Fibroblast of skin of right quadriceps (primary cell): ENCODE measurements around the gene CRELD1.
"Not testable (repeated sequence)": the region's sequence is repeated elsewhere in the genome, so short reads cannot be mapped to it uniquely, and the experiment has no call there.

Experiments used
- DNase-seq: peaks from one replicate; pipeline ENCODE4 v3.0.0-alpha.2; 2013

CRELD1 gene

DNA sequence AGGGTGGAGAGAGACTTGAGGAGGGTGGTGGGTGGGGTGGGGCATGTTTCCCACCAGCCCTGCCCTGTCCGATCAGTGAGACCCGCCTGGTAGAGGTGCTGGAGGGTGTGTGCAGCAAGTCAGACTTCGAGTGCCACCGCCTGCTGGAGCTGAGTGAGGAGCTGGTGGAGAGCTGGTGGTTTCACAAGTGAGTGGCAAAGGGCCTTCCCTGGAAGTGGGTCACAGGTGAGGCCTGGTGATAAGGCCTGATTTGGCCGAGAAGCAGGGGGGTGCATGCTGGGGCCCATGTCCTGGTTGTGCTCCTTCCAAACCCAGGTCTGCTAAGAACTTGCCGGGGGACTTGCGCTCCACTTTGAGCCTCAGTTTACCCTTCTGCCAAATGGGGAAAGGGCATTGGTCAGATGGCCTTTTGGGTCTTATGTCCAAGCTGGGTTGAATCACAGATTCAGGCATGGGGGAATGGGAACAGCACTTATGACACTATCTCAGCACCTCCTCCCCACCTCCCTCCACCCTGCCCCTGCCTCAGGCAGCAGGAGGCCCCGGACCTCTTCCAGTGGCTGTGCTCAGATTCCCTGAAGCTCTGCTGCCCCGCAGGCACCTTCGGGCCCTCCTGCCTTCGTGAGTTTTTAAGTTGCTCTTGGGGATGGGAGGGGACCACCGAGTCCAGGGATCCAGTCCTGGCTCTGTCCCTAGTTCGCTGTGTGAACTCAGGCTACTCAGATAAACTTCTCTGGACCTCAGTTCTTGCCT lies 4.0 kb downstream of the CRELD1 start:
- DNase-seq: no peak

DNA sequence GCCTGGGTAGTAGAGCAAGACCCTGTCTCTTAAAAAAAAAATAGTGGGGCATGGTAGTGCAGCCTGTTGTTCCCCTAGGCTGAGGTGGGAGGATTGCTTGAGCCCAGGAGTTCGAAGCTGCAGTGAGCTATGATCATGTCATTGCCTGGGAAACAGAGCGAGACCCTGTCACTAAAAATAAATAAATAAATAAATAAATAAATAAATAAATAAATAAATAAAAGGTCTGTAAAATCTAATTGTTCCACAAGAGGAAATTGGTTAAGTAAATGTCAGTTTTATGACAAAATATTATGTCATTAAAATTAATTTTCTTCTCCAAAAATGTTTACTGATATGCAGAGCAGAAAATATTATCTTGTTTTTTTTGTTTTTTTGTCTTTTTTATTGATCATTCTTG lies 5.3 kb downstream of the CRELD1 start:
- DNase-seq: no peak

DNA sequence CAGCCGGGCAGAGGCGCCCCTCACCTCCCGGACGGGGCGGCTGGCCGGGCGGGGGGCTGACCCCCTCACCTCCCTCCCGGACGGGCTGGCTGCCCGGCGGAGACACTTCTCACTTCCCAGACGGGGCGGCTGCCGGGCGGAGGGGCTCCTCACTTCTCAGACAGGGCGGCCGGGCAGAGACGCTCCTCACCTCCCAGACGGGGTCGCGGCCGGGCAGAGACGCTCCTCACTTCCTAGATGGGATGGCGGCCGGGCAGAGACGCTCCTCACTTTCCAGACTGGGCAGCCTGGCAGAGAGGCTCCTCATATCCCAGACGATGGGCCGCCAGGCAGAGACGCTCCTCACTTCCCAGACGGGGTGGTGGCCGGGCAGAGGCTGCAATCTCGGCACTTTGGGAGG lies 6.3 kb downstream of the CRELD1 start:
- DNase-seq: not testable (repeated sequence)

DNA sequence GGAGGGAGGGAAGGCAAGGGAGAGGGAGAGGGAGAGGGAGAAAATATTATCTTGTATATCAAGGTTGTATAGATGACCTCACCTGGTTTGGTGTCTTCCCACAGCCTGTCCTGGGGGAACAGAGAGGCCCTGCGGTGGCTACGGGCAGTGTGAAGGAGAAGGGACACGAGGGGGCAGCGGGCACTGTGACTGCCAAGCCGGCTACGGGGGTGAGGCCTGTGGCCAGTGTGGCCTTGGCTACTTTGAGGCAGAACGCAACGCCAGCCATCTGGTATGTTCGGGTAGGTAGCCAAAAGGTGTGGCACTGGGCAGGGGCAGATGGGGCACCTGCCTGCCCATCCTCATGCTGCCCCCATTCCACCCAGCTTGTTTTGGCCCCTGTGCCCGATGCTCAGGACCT lies 7.1 kb downstream of the CRELD1 start:
- DNase-seq: no peak

DNA sequence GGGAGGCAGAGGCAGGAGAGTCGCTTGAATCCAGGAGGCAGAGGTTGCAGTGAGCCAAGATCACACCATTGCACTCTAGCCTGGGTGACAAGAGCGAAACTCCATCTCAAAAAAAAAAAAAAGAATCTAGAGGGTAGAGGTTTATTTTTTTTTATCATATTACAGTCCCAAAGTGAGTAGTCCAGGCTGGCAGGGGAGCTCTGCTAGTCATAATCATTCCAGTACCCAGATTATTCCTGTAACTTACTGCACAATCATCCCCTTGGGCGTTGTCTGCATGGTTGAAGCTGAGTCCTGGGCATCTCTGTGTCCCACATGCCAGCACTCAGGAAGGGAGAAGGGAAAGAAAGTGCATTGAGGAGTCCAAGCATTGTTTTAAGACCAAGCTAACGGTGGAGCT lies 8.5 kb downstream of the CRELD1 start:
- no peak for DNase-seq

DNA sequence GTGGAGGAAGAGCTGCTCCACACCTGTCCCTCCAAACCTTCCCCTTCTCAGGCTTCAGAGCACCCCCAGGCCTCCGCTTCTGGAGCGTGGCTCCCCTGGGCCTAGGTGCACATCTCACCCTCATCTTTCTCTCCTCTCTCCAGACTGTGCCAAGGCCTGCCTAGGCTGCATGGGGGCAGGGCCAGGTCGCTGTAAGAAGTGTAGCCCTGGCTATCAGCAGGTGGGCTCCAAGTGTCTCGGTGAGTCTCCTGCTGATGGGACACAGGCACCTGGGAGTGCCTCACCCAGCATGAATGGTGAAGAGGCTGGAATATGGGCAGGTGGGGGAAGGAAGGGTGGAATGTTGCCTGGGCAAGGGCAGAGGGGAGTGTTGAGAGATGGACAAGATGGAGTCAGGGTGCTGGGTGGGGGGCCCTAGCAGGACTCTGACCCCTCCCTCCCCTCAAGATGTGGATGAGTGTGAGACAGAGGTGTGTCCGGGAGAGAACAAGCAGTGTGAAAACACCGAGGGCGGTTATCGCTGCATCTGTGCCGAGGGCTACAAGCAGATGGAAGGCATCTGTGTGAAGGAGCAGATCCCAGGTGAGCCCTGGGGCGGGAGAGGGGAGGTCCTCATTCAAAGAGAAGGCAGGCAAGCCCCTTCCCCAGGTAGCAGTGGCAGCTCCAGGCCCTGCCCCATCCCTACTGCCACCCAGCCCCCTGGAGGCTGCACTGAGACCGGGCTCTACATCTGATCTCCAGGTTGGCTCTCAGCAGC lies 9.5 kb downstream of the CRELD1 start:
- DNase-seq: no peak

DNA sequence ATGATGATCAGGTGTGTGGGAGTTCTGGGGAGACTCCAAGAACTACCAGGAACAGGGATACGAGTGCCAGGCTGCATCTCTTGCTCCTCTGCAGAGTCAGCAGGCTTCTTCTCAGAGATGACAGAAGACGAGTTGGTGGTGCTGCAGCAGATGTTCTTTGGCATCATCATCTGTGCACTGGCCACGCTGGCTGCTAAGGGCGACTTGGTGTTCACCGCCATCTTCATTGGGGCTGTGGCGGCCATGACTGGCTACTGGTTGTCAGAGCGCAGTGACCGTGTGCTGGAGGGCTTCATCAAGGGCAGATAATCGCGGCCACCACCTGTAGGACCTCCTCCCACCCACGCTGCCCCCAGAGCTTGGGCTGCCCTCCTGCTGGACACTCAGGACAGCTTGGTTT lies 10.6 kb downstream of the CRELD1 start:
- no peak for DNase-seq

DNA sequence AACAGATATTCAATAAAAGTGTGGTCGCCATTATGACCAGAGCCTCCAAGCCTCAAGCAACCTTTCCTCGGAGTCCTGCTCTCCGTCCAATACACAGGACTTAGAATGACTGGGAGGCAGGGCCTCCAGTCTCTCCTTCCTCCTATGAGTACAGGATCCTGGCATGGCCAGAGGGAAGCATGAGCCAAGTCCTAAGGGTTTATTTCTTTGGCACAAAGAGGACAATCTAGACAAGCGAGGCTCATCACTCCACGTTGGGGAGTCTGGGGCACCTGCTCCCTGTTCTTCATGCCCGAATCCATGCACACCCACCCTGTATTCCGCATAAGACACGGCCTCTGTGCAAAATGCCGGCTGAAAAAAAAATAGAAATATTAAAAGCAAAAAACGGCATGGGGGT lies 11.7 kb downstream of the CRELD1 start:
- no peak for DNase-seq

DNA sequence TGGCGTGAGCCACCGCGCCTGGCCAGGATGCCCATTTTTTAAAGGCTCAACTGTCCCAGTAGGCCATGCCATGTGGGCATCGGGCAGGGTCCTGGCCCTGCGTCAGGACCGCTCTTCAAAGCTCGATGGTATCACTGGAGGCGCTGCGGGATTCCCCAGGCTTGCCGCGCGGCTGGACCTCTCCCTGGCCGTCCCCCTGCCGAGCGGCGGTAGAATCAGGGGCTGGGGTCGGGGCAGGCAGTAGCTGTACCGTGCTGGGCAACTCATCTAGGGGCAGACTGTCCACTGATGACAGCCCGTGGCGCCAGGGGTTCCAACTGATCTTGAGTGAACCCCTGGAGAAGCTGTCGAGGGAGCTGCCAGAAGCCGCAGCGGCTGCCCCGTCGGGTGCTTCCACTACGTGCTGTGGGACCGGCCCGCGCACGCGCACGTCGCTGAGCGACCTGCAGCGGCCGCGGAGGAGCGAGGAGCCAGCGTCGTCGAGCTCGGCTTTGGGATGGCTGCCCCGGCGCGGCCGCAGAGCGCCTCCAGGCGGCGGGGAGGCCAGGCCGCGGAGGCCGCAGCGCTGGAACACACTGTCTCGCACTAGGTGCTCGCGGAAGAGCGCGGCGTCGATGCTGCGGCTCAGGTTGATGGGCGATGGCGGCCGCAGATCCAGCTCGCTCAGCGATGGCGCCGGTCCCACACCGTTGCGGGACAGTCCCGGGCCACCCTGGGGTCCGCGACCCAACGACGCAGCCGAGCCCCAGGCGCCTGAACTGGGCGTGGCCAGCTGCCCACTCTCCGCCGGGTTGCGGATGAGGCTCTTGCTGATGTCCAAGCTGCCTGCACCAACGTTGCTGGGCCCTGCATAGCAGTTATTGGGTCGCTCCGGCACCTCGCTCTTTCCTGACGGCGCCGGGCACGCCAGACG lies 12.7 kb downstream of the CRELD1 start:
- DNase-seq: peak; percentile 87

DNA sequence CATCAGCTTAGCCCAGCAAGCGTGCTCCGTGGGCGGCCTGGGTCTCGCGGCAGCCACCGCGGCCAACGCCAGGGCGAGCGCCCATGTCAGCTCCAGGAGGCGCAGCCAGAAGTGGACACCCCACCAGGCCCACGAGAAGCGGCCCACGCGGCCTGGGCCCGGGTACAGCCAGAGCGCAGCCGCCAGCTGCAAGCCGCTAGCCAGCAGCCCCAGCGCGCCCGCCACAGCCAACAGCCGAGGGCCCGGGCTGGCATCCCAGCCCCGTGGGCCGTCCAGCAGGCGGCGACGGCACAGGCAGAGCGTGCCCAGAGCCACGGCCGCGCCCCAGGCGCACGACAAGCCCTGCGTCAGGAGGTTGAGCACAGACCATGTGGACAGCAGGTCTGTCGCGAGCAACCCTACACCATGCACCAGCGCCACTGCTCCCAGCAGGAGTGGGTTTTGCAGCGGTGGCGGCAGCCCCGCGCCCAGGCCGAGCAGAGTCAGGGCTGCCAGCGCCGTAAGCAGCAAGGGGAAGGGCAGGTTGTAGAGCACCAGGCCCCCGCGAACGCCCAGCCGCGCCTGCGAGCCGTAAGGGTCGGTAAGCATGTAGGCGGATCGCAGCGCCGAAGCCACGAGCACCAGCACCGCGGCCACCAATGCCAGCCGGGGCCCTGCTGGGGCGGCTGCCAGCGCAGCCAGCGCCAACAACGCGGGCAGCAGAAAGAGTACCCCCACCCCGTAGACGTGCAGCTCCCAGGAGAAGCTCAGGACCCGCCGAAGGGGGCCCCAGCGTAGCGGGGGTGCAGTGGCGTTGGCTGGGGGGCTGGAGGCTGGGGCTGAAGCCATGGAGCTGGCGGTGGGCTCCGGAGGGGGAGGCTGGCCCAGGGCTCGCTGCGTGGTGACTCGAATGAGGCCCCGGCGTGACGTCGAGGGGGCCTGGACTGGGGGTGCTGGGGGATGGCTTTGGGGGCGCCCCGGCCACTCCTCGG lies 13.7 kb downstream of the CRELD1 start:
- peak; percentile 61 for DNase-seq

DNA sequence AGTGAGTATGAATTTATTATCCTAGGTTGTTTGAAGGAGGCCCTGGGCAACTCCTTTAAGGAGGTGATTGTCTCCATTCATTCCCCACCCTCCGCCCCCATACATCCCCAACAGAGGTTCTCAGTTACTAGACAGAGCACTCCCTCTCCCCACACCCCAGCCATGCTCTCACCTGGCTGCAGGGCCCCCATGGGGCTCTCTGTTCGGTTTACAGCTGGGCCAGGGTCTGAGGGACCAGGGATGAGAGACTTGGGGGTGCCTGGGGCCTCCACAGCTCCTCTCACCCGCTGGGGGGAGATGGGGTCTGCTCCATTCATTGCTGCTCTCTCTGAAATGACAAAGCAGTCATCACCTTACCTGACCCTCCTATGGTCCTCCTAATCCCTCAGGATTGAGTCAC lies 15.0 kb downstream of the CRELD1 start:
- no peak for DNase-seq

DNA sequence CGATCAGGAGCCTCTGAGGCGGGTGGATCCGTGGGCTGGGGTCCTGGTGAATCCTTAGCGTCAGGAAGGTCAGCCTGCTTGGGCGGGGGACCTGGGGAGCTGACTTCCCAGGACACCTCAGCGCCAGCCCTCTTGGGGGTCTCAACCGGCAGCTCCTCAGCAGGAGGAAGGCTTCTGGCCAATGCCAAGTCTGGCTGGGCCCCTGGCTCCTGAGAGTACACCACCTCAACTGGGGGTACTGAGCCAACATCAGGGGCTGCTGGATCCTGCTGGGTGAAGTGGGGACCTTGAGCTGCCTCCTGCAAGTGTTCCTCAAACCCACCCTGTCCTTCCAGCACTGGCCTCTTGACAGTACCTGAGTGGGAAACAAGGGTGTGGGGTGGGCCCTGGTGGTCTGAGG lies 15.5 kb downstream of the CRELD1 start:
- no peak for DNase-seq

DNA sequence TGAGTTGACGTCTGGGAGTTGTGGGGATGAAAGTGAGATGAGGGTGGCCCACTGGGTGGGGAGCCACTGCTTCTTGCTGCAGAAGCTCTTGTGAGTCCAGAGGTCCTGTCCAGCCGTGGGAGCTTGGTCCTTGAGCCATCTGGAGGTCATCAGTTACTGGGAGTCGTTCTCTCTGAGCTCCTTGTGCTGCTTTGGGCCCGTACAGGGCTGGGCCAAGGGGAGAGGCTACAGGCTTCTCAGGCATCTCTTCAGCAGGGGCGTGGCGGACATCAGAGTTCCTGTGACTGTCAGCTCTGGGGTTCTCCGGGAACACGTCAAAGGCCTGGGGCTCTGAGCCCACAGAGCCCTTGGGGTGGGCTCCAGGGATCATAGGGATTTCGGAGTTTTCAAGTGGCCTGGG lies 16.0 kb downstream of the CRELD1 start:
- DNase-seq: no peak

DNA sequence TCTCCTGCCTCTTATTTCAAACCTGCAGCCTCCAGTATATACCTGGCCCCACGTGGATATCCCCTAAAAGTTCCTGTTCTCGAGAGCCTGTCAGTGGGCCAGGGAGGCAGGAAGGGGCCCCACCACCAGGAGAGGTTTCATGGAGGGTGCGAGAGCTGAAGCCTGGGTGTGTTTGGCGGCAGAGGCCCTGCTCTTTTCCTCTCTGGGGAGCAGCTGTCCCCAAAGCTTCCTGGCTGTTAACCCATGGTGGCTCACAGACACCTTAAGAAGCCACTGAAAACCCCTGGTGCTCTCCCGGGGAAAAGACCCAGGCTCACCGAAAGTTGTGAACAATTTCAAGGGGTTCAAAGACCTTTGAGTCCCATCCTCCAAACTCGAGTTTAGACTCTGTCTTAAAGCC lies 17.5 kb downstream of the CRELD1 start:
- no peak for DNase-seq

DNA sequence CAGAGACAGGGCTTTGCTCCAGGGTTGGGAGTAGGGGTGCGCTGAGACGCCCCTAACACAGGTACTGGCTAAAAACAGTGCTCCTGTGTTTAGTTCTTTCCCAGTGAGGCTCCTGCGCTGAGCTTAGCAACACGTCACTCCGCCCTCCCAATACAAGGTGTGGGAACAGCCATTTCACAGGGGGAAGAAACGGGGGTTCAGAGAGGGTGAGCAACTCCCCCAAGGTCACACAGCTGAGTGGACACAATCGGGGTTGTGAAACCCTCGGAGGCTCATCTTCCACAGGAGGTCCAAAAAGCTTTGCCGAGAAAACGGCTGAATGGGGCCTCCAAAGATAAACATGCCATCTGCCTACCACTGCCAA lies 17.9 kb downstream of the CRELD1 start:
- DNase-seq: no peak

DNA sequence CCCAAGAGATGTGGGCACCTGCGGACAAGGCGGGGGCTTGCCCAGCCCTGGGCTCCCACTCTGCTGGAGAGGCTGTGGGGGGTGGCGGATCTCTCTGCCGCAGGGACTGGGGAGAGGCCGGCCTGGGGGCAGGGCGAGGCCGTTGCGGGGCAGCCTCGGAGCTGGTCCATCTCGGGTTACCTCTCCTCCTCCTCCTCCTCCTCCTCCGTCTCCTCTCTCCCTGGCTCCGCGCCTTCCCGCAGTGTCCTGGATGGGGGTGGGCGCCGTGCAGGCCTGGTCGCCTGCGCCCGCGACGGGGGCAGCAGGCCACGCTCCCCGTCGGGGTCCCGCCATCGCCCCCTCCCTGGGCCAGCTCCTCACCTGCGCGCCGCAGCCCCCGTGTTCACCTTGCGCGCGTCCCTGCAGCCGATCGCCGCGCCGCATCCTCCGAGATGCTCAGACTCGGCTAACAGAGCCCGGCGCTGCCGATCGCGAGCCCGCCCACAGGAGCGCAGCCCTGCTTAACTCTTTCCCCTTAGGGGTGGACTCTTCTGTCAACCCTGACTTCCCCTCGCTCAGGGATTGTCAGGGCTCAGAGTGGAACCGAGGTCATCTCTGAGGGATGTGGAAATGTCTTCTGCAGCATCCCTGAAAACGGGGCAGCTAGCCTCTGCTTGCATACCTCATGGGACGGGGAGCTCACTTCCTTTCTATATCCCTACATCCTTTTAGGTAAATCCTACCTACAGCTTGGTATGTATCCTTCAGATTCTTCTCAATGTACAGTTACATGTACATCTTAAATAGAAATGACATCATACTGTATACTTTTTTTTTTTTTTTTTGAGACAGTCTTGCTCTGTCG lies 18.6 kb downstream of the CRELD1 start, which contains the start of gene PRRT3:
Gene PRRT3 (minus strand): TSS at position 447 of the 844 bp plus-strand sequence. CDS start 2,293 bp downstream, outside the sequence.
- peak; percentile 21 for DNase-seq

DNA sequence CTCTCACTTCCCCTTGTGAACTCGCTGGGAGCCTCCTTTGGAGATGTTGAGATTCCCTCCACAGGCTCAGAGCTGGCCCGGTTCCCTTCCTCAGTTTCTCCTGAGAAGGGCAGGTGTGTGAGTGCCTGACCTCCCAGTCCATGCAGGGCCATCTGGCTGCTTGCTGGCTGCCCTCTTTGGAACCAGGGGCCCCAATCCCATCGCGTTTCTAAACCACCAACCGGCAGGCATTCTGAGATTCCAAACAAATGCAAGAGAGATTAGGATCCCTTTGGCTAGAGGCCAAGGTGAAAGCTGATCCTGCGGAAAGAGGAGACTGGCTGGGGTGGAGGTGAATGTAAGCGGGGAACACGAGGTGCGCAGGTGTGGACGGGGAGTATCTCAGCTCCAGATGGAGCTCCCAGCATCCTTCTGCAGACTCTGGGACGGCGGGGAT lies 21.5 kb downstream of the CRELD1 start:
- peak; percentile 50 for DNase-seq

DNA sequence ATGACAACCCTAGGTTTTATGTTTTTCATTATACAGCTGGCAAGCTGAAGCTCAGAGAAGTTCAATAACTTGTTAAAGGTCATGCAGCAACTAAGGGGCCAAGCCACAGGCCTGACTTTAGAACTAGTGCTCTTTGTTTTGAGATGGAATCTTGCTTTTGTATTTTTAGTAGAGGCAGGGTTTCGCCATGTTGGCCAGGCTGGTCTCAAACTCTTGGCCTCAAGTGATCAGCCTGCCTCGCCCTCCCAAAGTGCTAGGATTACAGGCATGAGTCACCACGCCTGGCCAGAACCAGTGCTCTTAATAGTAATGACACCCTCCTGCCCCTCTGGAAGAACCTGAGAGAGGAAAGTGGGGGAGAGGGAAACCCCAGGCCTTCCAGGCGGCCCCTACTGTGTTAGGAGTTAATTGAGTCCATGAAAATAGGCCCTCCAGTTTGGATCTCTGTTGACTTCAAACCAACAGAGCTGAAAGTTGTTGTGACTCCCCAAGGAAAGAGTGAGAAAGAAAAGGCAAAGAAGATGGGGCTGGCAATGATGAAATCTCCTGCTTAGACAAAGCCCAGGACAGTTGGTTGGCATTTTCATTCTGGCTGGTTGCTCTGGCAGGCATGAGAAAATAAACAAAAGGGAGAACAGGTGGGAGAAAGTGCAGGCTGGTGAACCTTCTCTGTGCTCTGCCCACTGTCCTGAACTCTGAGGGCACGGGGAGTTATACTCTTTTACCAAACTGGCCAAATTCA lies 22.1 kb downstream of the CRELD1 start:
- DNase-seq: no peak

DNA sequence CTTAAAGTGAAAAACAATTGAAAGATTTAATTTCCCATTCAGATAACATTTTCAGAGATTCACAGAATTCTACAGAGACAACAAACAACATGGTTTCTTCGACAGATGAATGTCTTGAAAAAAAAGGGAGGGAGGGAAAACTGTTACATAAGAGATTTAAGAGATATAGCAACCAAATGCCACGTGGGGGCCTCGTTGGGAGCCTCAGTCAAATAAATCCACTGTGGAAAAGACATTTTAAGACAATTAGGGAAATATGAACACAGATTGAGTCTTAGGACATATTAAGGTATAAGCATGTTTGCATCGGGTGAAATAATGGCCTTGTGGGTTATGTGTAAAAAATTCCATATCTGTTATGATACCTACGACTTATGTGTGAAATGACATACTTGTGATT lies 23.6 kb downstream of the CRELD1 start:
- DNase-seq: no peak

DNA sequence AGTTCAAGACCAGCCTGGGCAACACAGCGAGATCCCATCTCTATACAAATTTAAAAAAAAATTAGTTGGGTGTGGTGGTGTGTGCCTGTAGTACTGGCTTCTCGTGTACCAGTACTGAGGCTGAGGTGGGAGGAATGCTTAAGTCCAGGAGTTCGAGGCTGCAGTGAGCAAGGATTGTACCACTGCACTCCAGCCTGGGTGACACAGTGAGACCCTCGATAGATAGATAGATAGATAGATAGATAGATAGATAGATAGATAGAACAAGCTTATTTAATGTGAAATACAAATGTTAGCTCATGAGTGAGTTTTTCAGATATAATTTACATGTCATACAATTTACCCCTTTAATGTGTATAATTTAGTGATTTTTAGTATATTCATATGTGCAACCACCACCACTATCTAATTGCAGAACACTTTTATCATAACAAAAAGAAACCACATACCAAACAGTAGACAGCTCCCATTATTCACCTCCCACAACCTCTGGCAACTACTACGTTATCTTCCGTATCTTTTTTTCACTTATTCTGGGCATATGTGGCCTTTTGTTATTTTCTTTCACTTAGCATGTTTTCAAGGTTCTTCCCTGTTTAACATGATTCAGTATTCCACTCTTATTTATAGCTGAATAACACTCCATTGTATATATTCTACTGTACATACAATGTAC lies 31.7 kb downstream of the CRELD1 start:
- DNase-seq: no peak
